ENCODE results near the gene EDEM1.

Gene EDEM1

DNA sequence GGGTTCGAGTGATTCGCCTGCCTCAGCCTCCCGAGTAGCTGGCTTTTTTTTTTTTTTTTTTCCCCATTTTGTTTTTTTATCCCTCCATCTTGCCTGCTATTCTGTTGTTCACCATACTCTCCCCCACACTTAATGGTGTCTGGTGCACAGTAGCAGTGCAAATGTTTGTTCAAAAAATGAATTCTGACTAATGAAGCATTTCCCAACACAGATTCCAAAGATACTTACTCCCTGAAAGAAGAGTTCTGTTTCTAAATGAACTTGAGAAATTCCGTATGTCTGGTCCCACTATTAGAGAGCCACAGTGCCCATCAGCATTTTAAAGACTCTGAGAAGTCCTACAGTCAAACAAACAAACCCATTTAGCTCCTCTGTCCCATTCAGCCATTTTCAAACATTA lies 9.5 kb downstream of the EDEM1 start:
- Histone ChIP-seq H3K4me3 (ENCODE audit: severe bottlenecking) (no peak overlapping the region), H3K4me1 (ENCODE audit: insufficient read depth, poor library complexity, severe bottlenecking) (peaks cover 60% of the 10 kb centered on the region), H3K27ac (ENCODE audit: poor library complexity, severe bottlenecking) (peak overlapping the region; percentile 99), H3K9me3 (ENCODE audit: severe bottlenecking) (no peaks in the 10 kb centered on the region), H3K27me3 (ENCODE audit: insufficient read depth, poor library complexity, severe bottlenecking) (no peaks in the 10 kb centered on the region), H3K36me3 (ENCODE audit: low read depth) (peaks cover 80% of the 10 kb centered on the region)
- DNase-seq (ENCODE audit: low spot score), result no peak
- peak; percentile 48 for ATAC-seq (ENCODE audit: low read depth)
- TF ChIP-seq, protein P1, sequence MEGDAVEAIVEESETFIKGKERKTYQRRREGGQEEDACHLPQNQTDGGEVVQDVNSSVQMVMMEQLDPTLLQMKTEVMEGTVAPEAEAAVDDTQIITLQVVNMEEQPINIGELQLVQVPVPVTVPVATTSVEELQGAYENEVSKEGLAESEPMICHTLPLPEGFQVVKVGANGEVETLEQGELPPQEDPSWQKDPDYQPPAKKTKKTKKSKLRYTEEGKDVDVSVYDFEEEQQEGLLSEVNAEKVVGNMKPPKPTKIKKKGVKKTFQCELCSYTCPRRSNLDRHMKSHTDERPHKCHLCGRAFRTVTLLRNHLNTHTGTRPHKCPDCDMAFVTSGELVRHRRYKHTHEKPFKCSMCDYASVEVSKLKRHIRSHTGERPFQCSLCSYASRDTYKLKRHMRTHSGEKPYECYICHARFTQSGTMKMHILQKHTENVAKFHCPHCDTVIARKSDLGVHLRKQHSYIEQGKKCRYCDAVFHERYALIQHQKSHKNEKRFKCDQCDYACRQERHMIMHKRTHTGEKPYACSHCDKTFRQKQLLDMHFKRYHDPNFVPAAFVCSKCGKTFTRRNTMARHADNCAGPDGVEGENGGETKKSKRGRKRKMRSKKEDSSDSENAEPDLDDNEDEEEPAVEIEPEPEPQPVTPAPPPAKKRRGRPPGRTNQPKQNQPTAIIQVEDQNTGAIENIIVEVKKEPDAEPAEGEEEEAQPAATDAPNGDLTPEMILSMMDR (IDR thresholded peaks at IDR 0.05; ENCODE audit: poor library complexity, severe bottlenecking), result no peak

DNA sequence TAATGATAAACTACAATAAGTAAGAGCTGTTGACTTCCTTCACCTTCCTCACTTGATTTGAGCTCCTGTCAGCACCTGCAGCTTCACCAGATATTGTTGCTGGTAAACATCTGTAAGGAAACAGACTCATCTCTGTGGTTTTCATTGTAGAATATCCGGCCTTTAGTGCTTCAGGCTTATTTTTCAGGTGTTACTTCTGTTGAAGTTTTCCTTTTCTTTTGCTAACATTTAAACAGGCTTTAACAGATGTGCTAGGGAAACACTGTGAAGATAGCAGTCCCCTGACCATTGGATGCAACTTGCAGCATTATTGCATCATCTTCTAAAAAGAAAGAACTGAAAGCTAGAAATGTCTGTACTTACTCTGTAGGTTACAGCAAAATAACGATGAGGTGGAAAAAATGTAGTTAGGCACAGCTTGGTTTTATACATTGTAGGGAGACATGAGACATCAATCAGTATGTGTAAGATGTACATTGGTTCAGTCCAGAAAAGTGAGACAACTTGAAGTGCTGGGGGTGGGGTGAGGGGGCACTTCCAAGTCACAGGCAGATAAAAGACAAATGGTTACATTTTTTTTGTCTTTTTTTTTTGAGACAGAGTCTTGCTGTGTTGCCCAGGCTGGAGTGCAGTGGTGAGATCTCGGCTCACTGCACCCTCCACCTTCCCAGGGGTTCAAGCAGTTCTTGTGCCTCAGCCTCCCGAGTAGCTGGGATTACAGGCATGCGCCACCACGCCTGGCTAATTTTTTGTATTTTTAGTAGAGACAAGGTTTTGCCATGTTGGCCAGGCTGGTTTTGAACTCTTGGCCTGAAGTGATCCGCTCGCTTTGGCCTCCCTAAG lies 10.2 kb downstream of the EDEM1 start:
- peaks cover 53% of the 10 kb centered on the region for H3K4me1 ChIP-seq (ENCODE audit: insufficient read depth, poor library complexity, severe bottlenecking)
- no peak for DNase-seq (ENCODE audit: low spot score)
- peak overlapping the region; percentile 99 for H3K27ac ChIP-seq (ENCODE audit: poor library complexity, severe bottlenecking)
- TF ChIP-seq, protein P1 (IDR thresholded peaks at IDR 0.05; ENCODE audit: poor library complexity, severe bottlenecking), result no peak
- peak; percentile 19; the same call in 1 of the 3 replicates for ATAC-seq (ENCODE audit: low read depth)
- no peaks in the 10 kb centered on the region for H3K27me3 ChIP-seq (ENCODE audit: insufficient read depth, poor library complexity, severe bottlenecking)
- H3K9me3 ChIP-seq (ENCODE audit: severe bottlenecking), result no peaks in the 10 kb centered on the region
- peaks cover 82% of the 10 kb centered on the region for H3K36me3 ChIP-seq (ENCODE audit: low read depth)
- no peak overlapping the region for H3K4me3 ChIP-seq (ENCODE audit: severe bottlenecking)

DNA sequence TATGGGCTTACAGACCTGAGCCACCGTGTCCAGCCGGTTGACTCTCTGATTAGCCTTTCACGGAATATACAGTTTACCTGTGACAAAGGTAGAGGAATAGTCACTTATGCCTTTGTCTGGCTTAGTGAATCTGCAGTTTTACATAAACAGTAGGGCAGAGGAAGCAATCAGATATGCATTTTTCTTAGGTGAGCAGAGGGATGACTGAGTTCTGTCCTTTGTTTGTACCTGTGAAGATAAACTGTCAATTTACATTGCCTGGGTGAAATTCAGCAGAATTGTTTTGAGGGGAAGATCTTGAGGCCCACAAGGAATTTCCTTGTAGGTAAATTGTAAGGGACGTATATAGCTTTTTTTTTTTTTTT lies 10.8 kb downstream of the EDEM1 start:
- DNase-seq (ENCODE audit: low spot score) (no peak), ATAC-seq (ENCODE audit: low read depth) (no peak)
- TF ChIP-seq, protein P1 (IDR thresholded peaks at IDR 0.05; ENCODE audit: poor library complexity, severe bottlenecking), result no peak
- Histone ChIP-seq H3K27me3 (ENCODE audit: insufficient read depth, poor library complexity, severe bottlenecking) (no peaks in the 10 kb centered on the region), H3K4me1 (ENCODE audit: insufficient read depth, poor library complexity, severe bottlenecking) (peaks cover 50% of the 10 kb centered on the region), H3K9me3 (ENCODE audit: severe bottlenecking) (no peaks in the 10 kb centered on the region), H3K36me3 (ENCODE audit: low read depth) (peaks cover 85% of the 10 kb centered on the region), H3K27ac (ENCODE audit: poor library complexity, severe bottlenecking) (peak overlapping the region; percentile 99), H3K4me3 (ENCODE audit: severe bottlenecking) (no peak overlapping the region)

- DNase-seq (ENCODE audit: low spot score) (no peak), ATAC-seq (ENCODE audit: low read depth) (no peak)
- TF ChIP-seq, protein P1 (IDR thresholded peaks at IDR 0.05; ENCODE audit: poor library complexity, severe bottlenecking), result no peak
- no peak overlapping the region for H3K4me3 ChIP-seq (ENCODE audit: severe bottlenecking)
- H3K4me1 ChIP-seq (ENCODE audit: insufficient read depth, poor library complexity, severe bottlenecking), result peaks cover 44% of the 10 kb centered on the region
- no peaks in the 10 kb centered on the region for H3K27me3 ChIP-seq (ENCODE audit: insufficient read depth, poor library complexity, severe bottlenecking)
- H3K9me3 ChIP-seq (ENCODE audit: severe bottlenecking), result no peaks in the 10 kb centered on the region
- H3K27ac ChIP-seq (ENCODE audit: poor library complexity, severe bottlenecking), result peak overlapping the region; percentile 99
- peaks cover 85% of the 10 kb centered on the region for H3K36me3 ChIP-seq (ENCODE audit: low read depth)
Observed at GRCh38 chr3:5198986-5199731, 11.7 kb downstream of the EDEM1 start.
